ENCODE measurements around the gene ATF7IP.
"Not testable (repeated sequence)": the region's sequence is repeated elsewhere in the genome, so short reads cannot be mapped to it uniquely, and the experiment has no call there.

The ATF7IP gene

DNA sequence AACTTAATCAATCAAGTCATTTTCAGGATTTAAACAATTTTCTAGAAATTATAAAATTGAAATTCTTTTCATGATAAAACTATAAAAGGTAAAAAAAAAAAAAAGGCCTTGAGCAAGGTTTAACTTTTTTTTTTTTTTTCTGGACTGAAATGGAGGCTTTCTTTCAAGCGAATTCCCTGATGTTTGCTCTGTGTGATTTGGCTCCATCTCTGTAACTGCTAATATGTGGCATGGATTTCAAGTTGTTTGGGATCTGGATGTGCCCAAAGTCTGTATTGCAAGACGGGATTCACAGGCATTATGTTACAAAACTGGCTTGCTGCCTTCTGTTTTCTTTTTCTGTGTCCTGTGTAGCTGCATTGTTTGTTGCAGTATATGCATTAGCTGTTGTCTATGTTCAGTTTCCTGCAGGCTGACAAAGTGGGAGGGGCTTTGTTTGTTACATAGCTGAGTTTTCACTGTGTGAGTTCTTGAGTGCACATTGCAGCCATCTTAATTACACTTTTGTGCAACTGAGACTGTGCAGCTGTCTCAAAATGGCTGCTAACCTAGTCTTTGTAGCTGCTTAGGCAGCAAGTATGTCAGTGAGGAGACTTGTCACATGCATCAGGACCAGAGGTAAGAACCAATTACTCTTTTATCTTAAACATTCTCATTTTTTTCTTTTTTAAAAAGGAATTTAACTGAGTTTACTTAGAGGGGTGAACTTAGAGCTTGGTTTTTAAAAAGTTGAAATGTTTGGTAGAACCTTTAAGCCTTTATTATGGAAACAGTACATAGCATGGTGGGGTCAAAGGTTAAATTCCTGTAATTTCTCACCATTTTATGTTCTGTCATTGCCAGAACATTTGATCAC lies 19.5 kb downstream of the ATF7IP start:
- Histone ChIP-seq H3K36me3 (ENCODE audit: control insufficient read depth, insufficient read depth, low read length) (no peaks in the 10 kb centered on the region), H3K27me3 (ENCODE audit: control insufficient read depth, insufficient read depth, low read length) (no peaks in the 10 kb centered on the region), H3K9ac (ENCODE audit: low read depth, low read length) (no peak overlapping the region), H3K4me1 (ENCODE audit: control insufficient read depth, insufficient read depth, low read length) (peaks cover 19% of the 10 kb centered on the region), H3K4me3 (ENCODE audit: low read depth, low read length) (no peak overlapping the region), H3K9me3 (ENCODE audit: control insufficient read depth, insufficient read depth, low read length) (no peaks in the 10 kb centered on the region)

DNA sequence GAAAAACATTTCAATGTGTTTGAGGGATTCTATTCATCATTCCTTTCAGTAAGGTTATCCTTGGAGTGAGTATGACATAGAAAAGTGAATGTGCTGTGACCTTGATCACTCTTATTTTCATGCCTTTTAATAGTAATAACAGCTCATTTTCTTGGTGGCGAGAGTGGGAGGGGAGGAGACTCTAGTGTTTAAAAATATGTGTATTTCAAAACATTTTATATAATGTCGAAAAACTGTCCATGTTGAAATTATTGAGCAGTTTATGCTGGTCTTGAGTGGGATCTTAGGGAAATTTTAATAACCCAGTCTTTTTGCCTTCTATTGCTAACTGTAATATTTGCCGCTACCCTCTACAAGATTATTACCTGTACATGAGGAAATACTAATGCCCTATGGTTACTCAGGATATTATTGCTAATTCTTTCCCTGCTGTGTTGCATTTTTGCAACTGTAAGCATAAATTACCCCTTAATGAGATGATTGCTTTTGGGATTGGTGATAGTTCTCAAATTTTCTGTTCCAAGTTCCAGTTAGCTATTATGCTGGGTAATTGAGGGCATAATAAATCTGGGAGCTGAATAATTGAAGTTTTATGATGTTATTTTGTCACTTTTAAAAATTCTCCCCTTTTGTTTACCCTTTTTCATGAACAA lies 21.9 kb downstream of the ATF7IP start:
- H3K4me1 ChIP-seq (ENCODE audit: control insufficient read depth, insufficient read depth, low read length), result peaks cover 29% of the 10 kb centered on the region

DNA sequence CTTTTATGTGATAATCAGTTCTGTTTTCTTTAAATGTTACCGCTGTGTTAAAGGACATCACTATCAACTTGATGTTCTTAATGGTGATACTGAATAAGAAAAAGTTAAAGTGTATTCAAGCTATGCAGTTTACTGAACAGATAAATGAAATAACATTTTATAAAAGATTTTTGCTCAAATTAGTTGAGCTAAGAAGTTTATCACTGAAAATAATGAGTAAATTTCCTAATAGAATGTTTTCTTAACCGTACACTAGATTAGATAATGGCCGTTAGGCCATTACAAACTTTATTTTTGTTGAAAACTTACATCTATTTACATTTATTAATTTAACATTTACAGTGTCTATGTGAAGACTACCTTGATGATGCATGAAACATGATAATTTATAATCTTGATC lies 25.0 kb downstream of the ATF7IP start:
- no peaks in the 10 kb centered on the region for H3K36me3 ChIP-seq (ENCODE audit: control insufficient read depth, insufficient read depth, low read length)
- H3K4me3 ChIP-seq (ENCODE audit: low read depth, low read length), result no peak overlapping the region
- H3K4me1 ChIP-seq (ENCODE audit: control insufficient read depth, insufficient read depth, low read length), result peaks cover 43% of the 10 kb centered on the region
- no peaks in the 10 kb centered on the region for H3K9me3 ChIP-seq (ENCODE audit: control insufficient read depth, insufficient read depth, low read length)
- no peaks in the 10 kb centered on the region for H3K27me3 ChIP-seq (ENCODE audit: control insufficient read depth, insufficient read depth, low read length)
- H3K9ac ChIP-seq (ENCODE audit: low read depth, low read length), result no peak overlapping the region

More for the DNA sequence above, 21.9 kb downstream of the ATF7IP start:
- Histone ChIP-seq H3K27me3 (ENCODE audit: control insufficient read depth, insufficient read depth, low read length) (no peaks in the 10 kb centered on the region), H3K9me3 (ENCODE audit: control insufficient read depth, insufficient read depth, low read length) (no peaks in the 10 kb centered on the region), H3K9ac (ENCODE audit: low read depth, low read length) (no peak overlapping the region), H3K4me3 (ENCODE audit: low read depth, low read length) (no peak overlapping the region), H3K36me3 (ENCODE audit: control insufficient read depth, insufficient read depth, low read length) (no peaks in the 10 kb centered on the region)

DNA sequence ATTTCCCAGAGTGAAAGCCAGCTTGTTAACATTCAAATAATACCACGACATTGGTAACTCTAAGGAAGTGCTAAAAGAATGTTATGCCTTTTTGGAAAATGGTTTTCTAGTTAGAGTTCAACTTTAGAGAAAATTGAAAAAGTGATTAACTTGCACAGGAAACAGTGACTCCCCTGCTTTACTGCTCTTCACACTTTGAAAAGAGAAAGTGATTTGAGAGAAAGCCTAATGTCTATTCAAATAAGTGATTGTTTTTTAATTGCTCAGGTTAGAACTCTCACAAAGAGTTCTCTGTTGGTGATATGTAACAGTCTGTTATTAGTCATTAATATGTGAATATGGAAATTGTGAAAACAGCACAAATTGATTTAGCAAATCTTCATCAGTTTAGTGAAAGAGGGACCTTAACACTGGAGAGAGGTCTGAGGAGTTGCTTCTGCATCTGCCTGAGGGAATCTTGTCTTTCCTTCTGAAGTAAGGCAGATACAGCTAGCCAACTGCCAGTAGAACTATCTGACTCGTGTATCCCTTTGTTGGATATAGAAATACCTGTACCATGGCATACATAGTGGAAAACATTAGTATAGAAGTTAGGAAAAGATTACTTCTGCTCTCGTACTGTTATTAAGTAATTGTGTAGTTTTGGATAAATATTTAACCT lies 25.5 kb downstream of the ATF7IP start:
- H3K36me3 ChIP-seq (ENCODE audit: control insufficient read depth, insufficient read depth, low read length), result no peaks in the 10 kb centered on the region
- H3K9ac ChIP-seq (ENCODE audit: low read depth, low read length), result no peak overlapping the region
- peaks cover 43% of the 10 kb centered on the region for H3K4me1 ChIP-seq (ENCODE audit: control insufficient read depth, insufficient read depth, low read length)
- H3K27me3 ChIP-seq (ENCODE audit: control insufficient read depth, insufficient read depth, low read length), result no peaks in the 10 kb centered on the region
- H3K9me3 ChIP-seq (ENCODE audit: control insufficient read depth, insufficient read depth, low read length), result no peaks in the 10 kb centered on the region
- H3K4me3 ChIP-seq (ENCODE audit: low read depth, low read length), result no peak overlapping the region

DNA sequence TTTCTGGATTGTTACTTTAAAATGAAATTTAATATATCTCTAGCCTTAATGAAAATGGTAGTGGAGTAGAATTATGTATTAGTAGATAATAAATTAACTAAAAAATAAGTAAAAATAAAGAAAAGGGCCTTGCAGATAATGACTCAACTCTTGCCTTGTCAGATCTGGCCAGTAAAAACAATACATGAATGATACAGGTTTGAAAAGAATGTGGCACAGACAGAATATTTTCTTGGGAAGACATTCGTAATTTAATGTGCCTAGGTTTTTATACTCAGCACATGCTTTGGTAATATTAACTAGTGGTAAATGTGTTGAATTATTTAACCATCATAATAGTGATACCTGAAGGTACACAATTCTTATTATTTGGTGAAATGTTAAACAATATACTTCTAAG lies 28.3 kb downstream of the ATF7IP start:
- Histone ChIP-seq H3K36me3 (ENCODE audit: control insufficient read depth, insufficient read depth, low read length) (no peaks in the 10 kb centered on the region), H3K27me3 (ENCODE audit: control insufficient read depth, insufficient read depth, low read length) (no peaks in the 10 kb centered on the region), H3K9me3 (ENCODE audit: control insufficient read depth, insufficient read depth, low read length) (no peaks in the 10 kb centered on the region), H3K9ac (ENCODE audit: low read depth, low read length) (no peak overlapping the region), H3K4me1 (ENCODE audit: control insufficient read depth, insufficient read depth, low read length) (peaks cover 42% of the 10 kb centered on the region), H3K4me3 (ENCODE audit: low read depth, low read length) (no peak overlapping the region)

DNA sequence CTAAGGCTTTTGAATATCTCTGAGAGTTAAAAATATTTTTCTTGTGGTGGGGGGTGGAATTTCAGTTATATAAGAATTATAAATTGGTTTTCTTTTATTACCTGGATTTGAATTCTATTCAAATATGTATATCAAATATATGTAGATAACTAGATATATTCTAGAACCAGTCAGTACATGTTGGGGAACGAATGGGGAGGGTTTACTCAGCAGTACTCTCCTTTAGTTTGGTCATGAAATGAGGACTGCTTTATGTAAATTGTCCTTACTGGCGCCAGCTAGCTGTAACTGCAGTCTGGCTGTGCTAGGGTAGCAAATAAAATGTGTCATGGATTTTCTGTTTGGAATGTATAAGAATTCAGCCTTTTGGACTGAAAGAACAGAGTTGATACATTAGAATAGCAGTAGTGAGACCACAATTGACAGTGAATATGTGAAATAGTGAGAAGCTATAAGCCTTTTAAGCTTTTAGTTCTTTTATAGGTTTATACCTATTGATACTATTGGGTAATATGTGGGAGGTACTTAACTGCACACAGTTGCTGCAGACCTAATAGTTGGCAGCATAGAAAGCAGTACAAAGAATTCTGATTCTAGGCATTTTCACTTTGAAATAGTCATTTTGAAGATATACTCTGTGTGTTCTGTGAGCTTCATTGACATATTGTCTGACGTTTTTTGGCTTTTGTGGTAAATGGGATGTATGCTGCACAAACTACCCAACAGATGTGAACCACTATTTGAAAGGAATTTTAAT lies 29.0 kb downstream of the ATF7IP start:
- Histone ChIP-seq H3K27me3 (ENCODE audit: control insufficient read depth, insufficient read depth, low read length) (no peaks in the 10 kb centered on the region), H3K4me1 (ENCODE audit: control insufficient read depth, insufficient read depth, low read length) (peaks cover 42% of the 10 kb centered on the region), H3K9me3 (ENCODE audit: control insufficient read depth, insufficient read depth, low read length) (no peaks in the 10 kb centered on the region), H3K4me3 (ENCODE audit: low read depth, low read length) (no peak overlapping the region), H3K9ac (ENCODE audit: low read depth, low read length) (no peak overlapping the region), H3K36me3 (ENCODE audit: control insufficient read depth, insufficient read depth, low read length) (no peaks in the 10 kb centered on the region)

DNA sequence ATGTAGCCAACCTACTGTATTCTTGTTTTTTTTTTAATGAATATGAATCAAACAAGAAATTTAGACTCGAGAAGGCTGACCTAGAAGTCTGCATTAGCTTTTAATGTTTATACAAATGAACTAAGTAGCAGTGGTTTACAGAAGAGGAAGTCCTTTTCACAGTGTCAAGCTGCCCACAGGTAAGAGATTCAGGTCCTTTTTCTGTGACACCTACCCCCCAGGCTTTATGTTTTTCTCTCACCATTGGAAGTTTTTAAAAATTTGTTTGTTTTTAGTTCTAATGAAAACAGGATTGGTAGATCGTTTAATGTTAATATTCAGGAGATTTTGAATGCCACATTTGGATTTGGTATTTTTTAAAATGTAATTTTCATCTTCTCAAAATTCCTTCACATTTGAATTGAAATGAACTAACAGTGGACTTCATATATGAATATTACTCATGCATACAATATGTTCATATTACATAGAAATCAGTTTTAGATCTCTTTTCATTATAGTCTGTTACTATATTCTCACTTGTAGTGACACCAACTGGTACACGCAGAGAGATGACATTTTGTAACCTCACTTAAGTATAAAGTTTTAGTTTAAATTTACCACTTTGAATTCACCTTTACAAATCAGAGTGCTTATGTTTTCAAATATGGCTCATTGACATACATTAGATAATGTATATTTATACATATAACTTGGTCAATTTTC lies 29.7 kb downstream of the ATF7IP start:
- H3K36me3 ChIP-seq (ENCODE audit: control insufficient read depth, insufficient read depth, low read length), result no peaks in the 10 kb centered on the region
- no peak overlapping the region for H3K9ac ChIP-seq (ENCODE audit: low read depth, low read length)
- no peaks in the 10 kb centered on the region for H3K9me3 ChIP-seq (ENCODE audit: control insufficient read depth, insufficient read depth, low read length)
- H3K27me3 ChIP-seq (ENCODE audit: control insufficient read depth, insufficient read depth, low read length), result no peaks in the 10 kb centered on the region
- no peak overlapping the region for H3K4me3 ChIP-seq (ENCODE audit: low read depth, low read length)
- H3K4me1 ChIP-seq (ENCODE audit: control insufficient read depth, insufficient read depth, low read length), result peaks cover 42% of the 10 kb centered on the region

DNA sequence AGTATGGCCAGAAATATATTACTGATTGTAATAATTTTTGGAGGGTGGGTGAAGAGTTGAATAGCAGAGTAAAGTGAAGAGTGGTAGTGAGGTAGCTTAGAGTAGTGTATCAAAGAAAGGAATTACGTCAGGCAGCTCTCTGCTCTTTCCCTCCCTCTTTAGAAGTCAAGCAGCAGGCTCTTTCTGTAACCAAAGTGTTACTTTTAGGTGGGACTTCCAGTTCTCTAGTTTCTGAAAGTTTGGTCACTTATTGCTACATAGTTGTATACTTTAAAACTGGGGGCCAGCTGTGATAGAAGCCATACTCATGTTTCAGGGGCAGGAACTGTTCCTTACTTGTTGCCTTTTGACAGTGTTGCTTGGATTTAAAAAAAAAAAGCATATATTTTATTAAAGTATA lies 30.6 kb downstream of the ATF7IP start:
- Histone ChIP-seq H3K4me3 (ENCODE audit: low read depth, low read length) (no peak overlapping the region), H3K9me3 (ENCODE audit: control insufficient read depth, insufficient read depth, low read length) (no peaks in the 10 kb centered on the region), H3K9ac (ENCODE audit: low read depth, low read length) (no peak overlapping the region), H3K36me3 (ENCODE audit: control insufficient read depth, insufficient read depth, low read length) (no peaks in the 10 kb centered on the region), H3K27me3 (ENCODE audit: control insufficient read depth, insufficient read depth, low read length) (no peaks in the 10 kb centered on the region), H3K4me1 (ENCODE audit: control insufficient read depth, insufficient read depth, low read length) (peaks cover 39% of the 10 kb centered on the region)

DNA sequence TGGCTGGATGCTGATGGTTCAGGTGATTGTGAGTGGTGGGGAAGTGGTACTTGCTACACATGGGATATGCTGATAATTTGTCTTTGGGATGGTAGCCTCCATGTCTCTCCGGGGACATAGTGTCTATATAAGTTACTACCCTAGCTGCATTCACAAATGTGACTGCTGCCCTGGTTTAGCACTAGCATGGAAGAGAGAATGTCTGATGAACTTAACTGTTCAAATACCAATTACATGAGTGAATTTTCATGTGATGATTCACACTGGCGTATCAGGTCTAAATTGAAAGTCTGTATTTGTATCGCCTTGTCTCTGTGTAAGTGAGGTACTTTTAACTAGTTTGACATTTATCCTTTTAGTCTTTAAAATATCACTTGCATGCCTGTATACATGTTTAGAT lies 34.4 kb downstream of the ATF7IP start:
- Histone ChIP-seq H3K36me3 (ENCODE audit: control insufficient read depth, insufficient read depth, low read length) (no peaks in the 10 kb centered on the region), H3K9me3 (ENCODE audit: control insufficient read depth, insufficient read depth, low read length) (no peaks in the 10 kb centered on the region), H3K27me3 (ENCODE audit: control insufficient read depth, insufficient read depth, low read length) (no peaks in the 10 kb centered on the region), H3K4me3 (ENCODE audit: low read depth, low read length) (no peak overlapping the region), H3K4me1 (ENCODE audit: control insufficient read depth, insufficient read depth, low read length) (peaks cover 20% of the 10 kb centered on the region), H3K9ac (ENCODE audit: low read depth, low read length) (no peak overlapping the region)

DNA sequence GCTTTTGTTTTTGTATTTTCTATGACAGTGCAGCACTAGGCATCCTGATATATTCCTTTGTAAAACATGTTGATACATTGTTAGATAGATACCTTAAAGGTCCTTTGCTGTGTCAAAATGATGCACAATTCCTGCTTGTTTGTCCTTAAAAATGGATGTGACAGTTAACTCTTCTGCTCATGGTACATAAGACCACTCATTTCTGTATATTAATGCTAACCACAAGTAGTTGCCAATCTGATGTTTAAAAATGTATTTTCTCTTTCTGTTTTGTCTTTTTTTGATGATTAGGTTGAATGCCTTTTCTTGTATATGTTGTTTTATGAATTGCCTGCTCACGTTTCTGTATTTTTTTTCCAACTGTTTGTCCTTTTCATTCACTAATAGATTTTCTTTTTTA lies 35.1 kb downstream of the ATF7IP start:
- Histone ChIP-seq H3K9me3 (ENCODE audit: control insufficient read depth, insufficient read depth, low read length) (no peaks in the 10 kb centered on the region), H3K27me3 (ENCODE audit: control insufficient read depth, insufficient read depth, low read length) (no peaks in the 10 kb centered on the region), H3K9ac (ENCODE audit: low read depth, low read length) (no peak overlapping the region), H3K4me1 (ENCODE audit: control insufficient read depth, insufficient read depth, low read length) (peaks cover 13% of the 10 kb centered on the region), H3K36me3 (ENCODE audit: control insufficient read depth, insufficient read depth, low read length) (no peaks in the 10 kb centered on the region), H3K4me3 (ENCODE audit: low read depth, low read length) (no peak overlapping the region)

DNA sequence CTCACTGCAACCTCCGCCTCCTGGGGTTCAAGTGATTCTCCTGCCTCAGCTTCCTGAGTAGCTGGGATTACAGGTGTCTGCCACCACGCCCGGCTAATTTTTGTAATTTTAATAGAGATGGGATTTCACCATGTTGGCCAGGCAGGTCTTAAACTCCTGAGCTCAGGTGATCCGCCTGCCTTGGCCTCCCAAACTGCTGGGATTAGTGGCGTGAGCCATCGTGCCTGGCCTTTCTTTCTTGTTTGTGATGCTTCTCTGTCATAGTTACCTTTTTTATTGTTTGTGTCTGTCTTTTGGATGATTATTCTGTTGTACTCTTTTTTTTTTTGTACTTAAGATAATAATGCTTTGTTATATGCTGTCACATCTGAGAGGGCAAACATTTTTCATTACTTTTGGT lies 35.8 kb downstream of the ATF7IP start:
- not testable (repeated sequence) for H3K27me3 ChIP-seq (ENCODE audit: control insufficient read depth, insufficient read depth, low read length); H3K36me3 ChIP-seq (ENCODE audit: control insufficient read depth, insufficient read depth, low read length); H3K9me3 ChIP-seq (ENCODE audit: control insufficient read depth, insufficient read depth, low read length); H3K9ac ChIP-seq (ENCODE audit: low read depth, low read length); H3K4me3 ChIP-seq (ENCODE audit: low read depth, low read length)
- H3K4me1 ChIP-seq (ENCODE audit: control insufficient read depth, insufficient read depth, low read length), result peaks cover 13% of the 10 kb centered on the region

Data from iPS-15b (cell line).